Keratinocyte (primary cell): Measurements from ENCODE around the gene CRB2. TPM values are rescaled to one million over a fixed set of nuclear protein-coding genes. Genes with fewer than 3 reads are reported as not detected.

Experiments used
- DNase-seq: peaks from one replicate; pipeline ENCODE4 v3.0.0-alpha.2; 2011; ENCODE audit warnings: low read depth, missing footprints, low spot score
- FAIRE-seq: peaks from 2 replicates; lab custom pipeline; 2011; peaks lifted over from hg19 to GRCh38; lab: Jason Lieb, UNC
- H2AFZ ChIP-seq: 2 replicates; pipeline ENCODE4 v1.6.0; 2012; ENCODE audit warnings: low read length, control low read depth, inconsistent platforms; ENCODE audit not compliant: control insufficient read depth
- H3K27ac ChIP-seq: 2 replicates; pipeline ENCODE4 v1.5.1; 2011; ENCODE audit warnings: low read length; ENCODE audit not compliant: control insufficient read depth, insufficient read depth
- H3K27me3 ChIP-seq: 3 replicates; pipeline ENCODE4 v1.6.0; 2011; ENCODE audit warnings: low read length; ENCODE audit not compliant: control insufficient read depth, insufficient read depth; ENCODE audit errors: extremely low read depth
- H3K36me3 ChIP-seq, 2 experiments: 2 replicates in 1 of 2; 3 replicates in 1 of 2; pipeline ENCODE4 v1.5.1; 2011; ENCODE audit warnings: low read length in 2 of 2, mild to moderate bottlenecking in 1 of 2; ENCODE audit not compliant: control insufficient read depth in 2 of 2, insufficient read depth in 2 of 2; ENCODE audit errors: extremely low read depth in 1 of 2
- H3K4me1 ChIP-seq: 3 replicates; pipeline ENCODE4 v1.5.1; 2011; ENCODE audit warnings: low read length; ENCODE audit not compliant: control insufficient read depth, insufficient read depth; ENCODE audit errors: extremely low read depth
- H3K4me2 ChIP-seq: 3 replicates; pipeline ENCODE4 v1.6.0; 2011; ENCODE audit warnings: low read depth, low read length; ENCODE audit not compliant: control insufficient read depth, insufficient read depth; ENCODE audit errors: extremely low read depth
- H3K4me3 ChIP-seq, 3 experiments: fragments of 200-600 bp in 1 of 3; sonication (generic) in 1 of 3; 2 replicates in 2 of 3; 3 replicates in 1 of 3; pipeline ENCODE4 v1.5.1; 2011 to 2016; ENCODE audit warnings: low read length in 3 of 3, mild to moderate bottlenecking in 3 of 3, control low read depth in 2 of 3, inconsistent platforms in 1 of 3, low read depth in 1 of 3, mixed read lengths in 1 of 3, mixed run types in 1 of 3, moderate library complexity in 1 of 3; ENCODE audit not compliant: control insufficient read depth in 2 of 3, insufficient read depth in 2 of 3; ENCODE audit errors: extremely low read depth in 1 of 3
- H3K79me2 ChIP-seq: 2 replicates; pipeline ENCODE4 v1.6.0; 2012; ENCODE audit warnings: low read length; ENCODE audit not compliant: control insufficient read depth, insufficient read depth
- H3K9ac ChIP-seq: 3 replicates; pipeline ENCODE4 v1.6.0; 2011; ENCODE audit warnings: low read length; ENCODE audit not compliant: control insufficient read depth, insufficient read depth; ENCODE audit errors: extremely low read depth
- H3K9me1 ChIP-seq: 3 replicates; pipeline ENCODE4 v1.6.0; 2011; ENCODE audit warnings: low read length; ENCODE audit not compliant: control insufficient read depth, insufficient read depth; ENCODE audit errors: extremely low read depth
- H3K9me3 ChIP-seq: 2 replicates; pipeline ENCODE4 v1.5.1; 2012; ENCODE audit warnings: low read depth, low read length; ENCODE audit not compliant: control insufficient read depth
- H4K20me1 ChIP-seq: 3 replicates; pipeline ENCODE4 v1.6.0; 2011; ENCODE audit warnings: low read length; ENCODE audit not compliant: control insufficient read depth, insufficient read depth; ENCODE audit errors: extremely low read depth
- CTCF ChIP-seq, 3 experiments: IDR thresholded peaks in 1 of 3; conservative IDR thresholded peaks in 1 of 3; optimal IDR thresholded peaks in 1 of 3; 2 replicates in 2 of 3; 3 replicates in 1 of 3; pipeline versions ENCODE3 to v1.5.1; 2011; ENCODE audit warnings: low read length in 3 of 3, mild to moderate bottlenecking in 3 of 3, moderate library complexity in 2 of 3, control low read depth in 1 of 3, inconsistent platforms in 1 of 3; ENCODE audit not compliant: insufficient read depth in 2 of 3; ENCODE audit errors: extremely low read depth in 1 of 3
- EZH2 ChIP-seq: IDR thresholded peaks from one replicate; pipeline ENCODE4 v1.6.1; 2012; ENCODE audit warnings: inconsistent platforms, mild to moderate bottlenecking, low read length, moderate library complexity
- dilution Hi-C: fragments of 300-500 bp; cut with MboI; formaldehyde crosslinking; loops from one replicate; pipeline ENCODE4 v1.7.0; 2020; ENCODE audit warnings: low sequenced_read_pairs; ENCODE audit not compliant: extremely low pct_ligation_motif_present
- polyA plus RNA-seq, 5 experiments: library from polyadenylated mRNA; depleted of rRNA in 3 of 5; stranded (reverse) in 3 of 5; stranded (forward) in 1 of 5; unstranded in 1 of 5; fragments of >200 nt; gene quantifications; 1 replicate in 1 of 5; 2 replicates in 3 of 5; 3 replicates in 1 of 5; pipeline versions ENCODE4 v1.2.1 to v1.2.3, GENCODE V29; 2011 to 2012; ENCODE audit warnings: missing spikeins in 2 of 5, low read depth in 1 of 5, low replicate concordance in 1 of 5

Gene CRB2
- polyA plus RNA-seq, 1 donor (not counting 4 experiments of a cell fraction or from before 2014, with no cell fraction given), result not detected

GRCh38 chr9:123310551-123311249 lies 45.3 kb upstream of the CRB2 start:
- no peaks in the 10 kb centered on the region for H3K9me1 ChIP-seq
- dilution Hi-C loops, result no loop called here
- H3K9ac ChIP-seq, result no peak overlapping the region
- no peak for DNase-seq
- no peaks in the 10 kb centered on the region for H3K4me1 ChIP-seq
- H3K27me3 ChIP-seq, result no peaks in the 10 kb centered on the region
- no peak overlapping the region for H3K4me3 ChIP-seq
- H2AFZ ChIP-seq, result no peak overlapping the region
- no peaks in the 10 kb centered on the region for H3K9me3 ChIP-seq
- no peaks in the 10 kb centered on the region for H4K20me1 ChIP-seq
- H3K4me2 ChIP-seq, result no peak overlapping the region
- TF ChIP-seq EZH2, result no peak
- TF ChIP-seq CTCF (optimal IDR thresholded peaks at IDR 0.05 in 1 of 3, IDR thresholded peaks at IDR 0.05 in 1 of 3, conservative IDR thresholded peaks at IDR 0.05 in 1 of 3; ENCODE audit: extremely low read depth in 1 of 3, insufficient read depth in 2 of 3, low read length in 3 of 3), result no peak
- no peak overlapping the region for H3K27ac ChIP-seq
- FAIRE-seq, result no peak
- no peaks in the 10 kb centered on the region for H3K36me3 ChIP-seq
- no peaks in the 10 kb centered on the region for H3K79me2 ChIP-seq

- Histone ChIP-seq H3K27ac (no peak overlapping the region), H3K36me3 (no peaks in the 10 kb centered on the region), H3K9ac (no peak overlapping the region), H3K4me1 (no peaks in the 10 kb centered on the region), H3K9me1 (no peaks in the 10 kb centered on the region), H2AFZ (no peak overlapping the region), H4K20me1 (no peaks in the 10 kb centered on the region), H3K9me3 (no peaks in the 10 kb centered on the region), H3K4me3 (no peak overlapping the region), H3K4me2 (no peak overlapping the region), H3K27me3 (no peaks in the 10 kb centered on the region), H3K79me2 (no peaks in the 10 kb centered on the region)
- no peak for DNase-seq
- dilution Hi-C loops, result no loop called here
- TF ChIP-seq CTCF (optimal IDR thresholded peaks at IDR 0.05 in 1 of 3, IDR thresholded peaks at IDR 0.05 in 1 of 3, conservative IDR thresholded peaks at IDR 0.05 in 1 of 3; ENCODE audit: extremely low read depth in 1 of 3, insufficient read depth in 2 of 3, low read length in 3 of 3), result no peak
- no peak for TF ChIP-seq EZH2
- FAIRE-seq, result no peak
Observed at GRCh38 chr9:123311250-123311752, 44.7 kb upstream of the CRB2 start.
